Stimulated activated CD4-positive, alpha-beta T cell treated with anti-CD3 and anti-CD28 coated beads, Interleukin-2, amount 100 ng/mL, for 4 hours (primary cell): ENCODE measurements around the gene CERS3.

Experiments
- DNase-seq: peaks from one replicate; pipeline ENCODE4 v3.0.0-alpha.2; 2020; ENCODE audit warnings: low read depth

Gene CERS3

DNA sequence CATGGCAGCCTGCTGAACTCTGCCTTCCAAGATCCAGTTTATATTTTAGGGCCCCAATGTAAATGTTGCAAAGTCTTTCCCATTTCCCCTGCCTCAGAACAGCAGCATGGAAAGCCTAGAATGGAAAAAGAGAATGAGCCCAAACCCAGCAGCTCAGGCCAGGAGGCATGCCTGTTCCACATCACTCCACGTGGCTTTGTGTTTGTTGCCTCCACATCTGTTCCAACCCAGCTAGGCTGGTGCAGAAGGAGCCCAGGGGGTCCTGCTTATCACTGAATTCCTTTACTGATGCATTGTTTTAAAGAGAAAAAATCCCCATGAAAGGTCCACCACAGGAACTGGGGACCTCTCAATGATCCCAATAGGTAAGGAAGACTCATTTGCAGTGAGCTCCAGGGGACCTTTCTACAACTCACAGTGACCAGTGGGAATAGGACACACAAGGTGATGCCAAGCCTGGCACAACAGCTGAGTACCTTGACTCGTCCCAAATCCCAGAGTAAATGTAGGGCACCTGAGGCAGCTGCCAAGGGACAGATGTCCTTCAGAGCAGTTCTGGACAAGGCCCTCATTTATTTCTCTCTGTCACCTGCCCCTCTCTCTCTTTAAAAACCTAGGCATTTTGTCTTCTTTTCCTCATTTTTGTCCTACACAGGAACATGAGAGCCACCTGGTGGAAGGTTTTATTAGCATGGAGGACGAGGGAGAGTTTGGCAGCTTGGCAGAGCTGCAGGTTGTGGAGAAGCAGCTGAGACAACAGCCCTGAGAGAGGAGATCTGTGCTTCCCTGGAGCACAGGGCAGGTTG lies 145.2 kb downstream of the CERS3 start:
- no peak for DNase-seq

DNA sequence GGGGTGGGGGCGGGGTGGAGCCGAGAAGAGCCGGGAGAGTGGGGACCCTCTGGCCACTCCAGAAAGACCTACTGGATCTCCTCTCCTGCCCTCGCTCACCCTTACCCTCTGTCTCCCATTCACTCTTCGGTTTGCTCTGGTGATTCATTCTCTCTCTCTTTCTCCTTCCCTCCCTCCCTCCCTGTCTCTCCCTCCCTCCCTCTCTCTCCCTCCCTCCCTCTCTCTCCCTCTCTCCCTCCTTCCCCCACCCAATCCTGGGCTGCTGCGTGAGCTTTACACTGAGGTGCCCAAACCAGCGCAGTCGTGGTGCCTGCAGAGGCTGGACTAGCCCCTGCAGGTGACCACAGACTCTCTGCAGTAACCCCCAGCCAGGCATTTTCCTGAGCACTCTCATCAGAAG lies 154.8 kb downstream of the CERS3 start:
- no peak for DNase-seq

DNA sequence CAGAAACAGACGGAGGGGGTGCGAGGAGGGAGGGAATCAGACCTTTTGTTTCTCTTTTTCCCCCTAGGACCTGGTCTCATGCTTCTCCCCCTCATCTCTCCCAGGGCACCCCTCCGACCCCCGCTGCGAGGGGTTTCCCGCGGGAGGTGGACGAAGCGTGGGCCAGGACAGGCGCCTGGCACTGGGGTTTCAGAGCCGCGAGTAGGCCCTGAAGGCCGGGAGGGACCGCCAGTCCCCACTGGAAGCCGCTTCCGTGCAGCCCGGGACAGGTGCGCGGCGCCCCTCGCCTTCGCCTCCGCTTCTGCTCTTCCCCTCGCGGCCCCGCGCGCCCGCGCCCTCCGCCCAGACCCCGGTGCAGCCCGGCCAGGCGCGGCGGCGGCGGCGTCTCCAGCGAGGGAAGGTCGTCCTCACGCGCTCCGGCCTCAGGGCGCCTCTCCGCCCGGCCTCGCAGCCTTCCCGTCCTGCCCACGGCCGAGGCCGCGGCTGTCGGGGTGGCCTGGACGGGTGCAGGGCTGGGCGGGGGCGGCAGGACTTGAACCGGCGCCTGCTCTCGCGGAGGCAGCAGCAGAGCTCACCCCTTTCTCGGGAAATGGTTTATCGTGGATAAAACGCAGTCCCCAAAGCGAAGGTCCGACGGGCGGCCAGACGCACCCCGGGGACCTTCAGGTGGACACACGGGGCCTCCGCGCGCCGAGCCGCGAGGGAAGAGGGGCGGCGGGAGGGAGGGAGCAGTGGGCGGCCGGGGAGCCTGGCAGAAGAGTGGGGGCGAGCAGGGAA lies 155.4 kb downstream of the CERS3 start:
- no peak for DNase-seq

DNA sequence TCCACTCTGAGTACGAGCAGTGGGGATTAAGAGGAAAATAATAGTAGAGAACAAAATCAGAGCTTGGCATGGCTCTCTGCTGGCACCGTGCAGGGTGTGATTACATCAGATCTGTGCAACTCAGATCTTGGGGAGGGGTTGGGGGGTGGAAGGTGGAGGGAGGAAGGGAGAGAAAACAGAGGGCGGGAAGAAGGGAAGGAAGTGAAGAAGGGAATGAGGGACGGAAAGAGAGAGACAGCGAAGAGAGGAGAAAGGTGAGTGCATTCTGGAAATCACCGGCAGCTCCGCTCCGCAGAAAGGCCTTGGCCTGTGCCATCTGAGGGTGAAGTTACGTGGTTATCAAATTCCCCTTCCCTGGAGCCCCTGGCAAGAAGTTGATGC lies 156.0 kb downstream of the CERS3 start:
- no peak for DNase-seq

DNA sequence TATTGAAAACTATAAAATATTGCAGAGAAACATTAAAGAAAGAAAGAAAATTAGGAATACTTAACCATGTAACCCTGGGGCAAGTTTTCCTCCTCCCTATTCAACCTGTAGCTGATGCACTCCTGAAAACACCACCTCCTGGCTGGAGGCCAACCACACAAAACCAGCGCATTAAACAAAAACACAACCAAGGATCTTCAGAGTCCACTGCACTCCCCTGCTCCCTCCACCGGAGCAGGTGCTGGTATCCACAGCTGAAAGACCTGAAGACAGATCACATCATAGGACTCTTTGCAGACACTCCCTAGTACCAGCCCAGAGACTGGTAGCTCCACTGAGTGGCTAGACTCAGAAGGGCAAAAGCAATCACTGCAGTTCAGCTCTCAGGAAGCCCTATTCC lies 173.4 kb downstream of the CERS3 start:
- DNase-seq: no peak

DNA sequence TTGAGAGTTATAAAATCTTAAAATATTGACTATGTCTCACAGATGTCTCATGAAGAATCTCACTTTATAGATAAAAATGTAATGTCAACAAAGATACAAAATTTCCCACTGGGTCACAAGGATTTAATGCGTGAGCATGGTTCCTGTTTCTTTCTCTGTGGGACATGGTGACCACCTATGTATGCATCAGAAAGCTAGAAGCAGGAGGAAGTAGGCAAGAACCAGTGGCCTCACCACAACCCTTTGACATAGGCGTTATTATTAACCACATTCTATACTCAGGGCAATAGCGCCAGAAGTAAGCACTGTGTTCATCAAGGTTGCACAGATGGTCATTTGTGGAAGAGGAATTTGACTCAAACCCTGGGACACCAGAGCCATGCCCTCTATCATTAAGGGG lies 175.3 kb downstream of the CERS3 start:
- DNase-seq: no peak

DNA sequence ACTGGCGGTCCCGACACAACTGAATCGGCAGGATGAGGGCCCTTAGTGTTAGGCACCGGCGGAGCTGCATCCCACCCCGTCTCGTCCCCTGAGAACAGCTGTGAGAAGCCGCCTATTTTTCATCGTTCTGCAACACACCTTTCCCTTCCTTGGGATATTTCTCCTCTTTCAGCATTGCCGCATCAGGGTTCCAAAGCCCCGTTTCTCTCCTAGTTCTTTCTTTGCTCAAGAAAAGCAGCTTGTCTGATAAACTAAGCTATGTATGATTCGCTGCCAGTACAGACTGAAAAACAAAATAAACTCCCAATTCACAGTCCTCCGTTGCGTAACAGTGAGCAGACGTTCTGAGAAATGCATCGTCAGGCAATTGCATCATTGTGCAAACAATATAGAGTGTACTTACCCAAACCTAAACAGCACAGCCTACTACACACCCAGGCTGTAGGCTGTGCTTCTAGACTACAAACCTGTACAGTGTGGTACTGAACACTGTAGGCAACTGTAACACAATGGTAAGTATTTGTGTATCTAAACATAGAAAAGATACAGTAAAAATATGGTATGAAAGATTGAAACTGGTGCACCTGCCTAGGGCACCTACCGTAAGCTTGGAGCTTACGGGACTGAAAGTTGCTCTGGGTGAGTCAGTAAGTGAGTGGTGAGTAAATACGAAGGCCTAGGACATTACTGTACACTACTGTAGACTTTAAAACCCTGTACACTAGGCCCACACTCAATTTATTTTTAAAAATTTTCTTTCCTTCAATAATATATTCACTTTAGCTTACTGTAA lies 178.1 kb downstream of the CERS3 start:
- no peak for DNase-seq
